Endothelial cell of umbilical vein (primary cell): ENCODE results near the gene SFTPD. TPM values are rescaled to one million over a fixed set of nuclear protein-coding genes. Genes with fewer than 3 reads are reported as not detected.

Experiments
- BruUV-seq: library from RNA; stranded (reverse); fragments of 400-500 nt; replicated peaks from 2 replicates; lab custom pipeline; 2021; lab: Mats Ljungman, UMichigan
- CTCF ChIA-PET: fragments of 300-600, 350-600 bp; sonication (Branson Sonifier 250); formaldehyde crosslinking; loops from one replicate; lab custom pipeline; 2021; ENCODE audit warnings: antibody characterized with exemption, inconsistent platforms; lab: Charles Lee
- POLR2A ChIA-PET: fragments of 300-600, 350-600 bp; sonication (Branson Sonifier 250); formaldehyde crosslinking; loops from one replicate; lab custom pipeline; 2021; ENCODE audit warnings: antibody characterized with exemption, inconsistent platforms; lab: Charles Lee
- DNase-seq: peaks from one replicate; pipeline ENCODE4 v3.0.0-alpha.2; 2011; ENCODE audit warnings: low read depth, low spot score
- FAIRE-seq: peaks from 2 replicates; lab custom pipeline; 2011; peaks lifted over from hg19 to GRCh38; lab: Jason Lieb, UNC
- H2AFZ ChIP-seq: 2 replicates; pipeline ENCODE4 v1.6.0; 2012; ENCODE audit warnings: low read depth, low read length, control low read depth, inconsistent platforms
- H3K27ac ChIP-seq: 2 replicates; pipeline ENCODE4 v1.5.1; 2011; ENCODE audit warnings: low read depth, mild to moderate bottlenecking, control low read depth, low read length, moderate library complexity; ENCODE audit not compliant: insufficient read depth
- H3K27me3 ChIP-seq, 2 experiments: 2 replicates each; pipeline versions ENCODE4 v1.6.0 to v1.6.1; 2011; ENCODE audit warnings: low read length in 2 of 2, mixed read lengths in 1 of 2; ENCODE audit not compliant: control insufficient read depth in 2 of 2, insufficient read depth in 2 of 2
- H3K36me3 ChIP-seq, 2 experiments: 2 replicates in 1 of 2; 3 replicates in 1 of 2; pipeline ENCODE4 v1.5.1; 2011; ENCODE audit warnings: low read length in 2 of 2, mild to moderate bottlenecking in 1 of 2, moderate library complexity in 1 of 2; ENCODE audit not compliant: control insufficient read depth in 2 of 2, insufficient read depth in 2 of 2; ENCODE audit errors: extremely low read depth in 1 of 2
- H3K4me1 ChIP-seq: 3 replicates; pipeline ENCODE4 v1.5.1; 2011; ENCODE audit warnings: mild to moderate bottlenecking, low read length; ENCODE audit not compliant: control insufficient read depth, insufficient read depth; ENCODE audit errors: extremely low read depth
- H3K4me2 ChIP-seq: 2 replicates; pipeline ENCODE4 v1.6.1; 2011; ENCODE audit warnings: low read length, control low read depth, mixed read lengths; ENCODE audit not compliant: insufficient read depth
- H3K4me3 ChIP-seq, 3 experiments: fragments of 200-600 bp in 1 of 3; sonication (generic), shearing (Covaris generic) in 1 of 3; replicated peaks in 1 of 3; 2 replicates each; pipeline ENCODE4 v1.5.1; 2011 to 2016; ENCODE audit warnings: control low read depth in 3 of 3, low read length in 3 of 3, mild to moderate bottlenecking in 2 of 3, inconsistent platforms in 1 of 3, low read depth in 1 of 3, moderate library complexity in 1 of 3; ENCODE audit not compliant: insufficient read depth in 1 of 3
- H3K79me2 ChIP-seq: 2 replicates; pipeline ENCODE4 v1.6.0; 2012; ENCODE audit warnings: low read length, inconsistent platforms; ENCODE audit not compliant: control insufficient read depth, insufficient read depth
- H3K9ac ChIP-seq: replicated peaks from 2 replicates; pipeline ENCODE3; 2011; ENCODE audit warnings: low read length, control low read depth; ENCODE audit not compliant: insufficient read depth; ENCODE audit errors: extremely low read depth
- H3K9me1 ChIP-seq: replicated peaks from 3 replicates; pipeline ENCODE4 v1.6.0; 2011; ENCODE audit warnings: mild to moderate bottlenecking, low read length; ENCODE audit not compliant: control insufficient read depth, insufficient read depth; ENCODE audit errors: extremely low read depth
- H3K9me3 ChIP-seq: replicated peaks from 2 replicates; pipeline ENCODE4 v1.5.1; 2012; ENCODE audit warnings: low read length, inconsistent platforms; ENCODE audit not compliant: control insufficient read depth, insufficient read depth
- H4K20me1 ChIP-seq: replicated peaks from 2 replicates; pipeline ENCODE3; 2011; ENCODE audit warnings: mild to moderate bottlenecking, low read length; ENCODE audit not compliant: control insufficient read depth, insufficient read depth; ENCODE audit errors: extremely low read depth
- CTCF ChIP-seq, 2 donors: IDR thresholded peaks; 1 replicate in 1 of 2; 2 replicates in 1 of 2; pipeline ENCODE4 v1.5.1; 2011; ENCODE audit warnings: low read length in 2 of 2, mild to moderate bottlenecking in 2 of 2, moderate library complexity in 2 of 2, control low read depth in 1 of 2, inconsistent platforms in 1 of 2, low read depth in 1 of 2; ENCODE audit not compliant: insufficient read depth in 1 of 2; ENCODE audit errors: extremely low read depth in 1 of 2
- EZH2 ChIP-seq: IDR thresholded peaks from 2 replicates; pipeline ENCODE4 v1.6.1; 2012; ENCODE audit warnings: borderline replicate concordance, low read depth, mild to moderate bottlenecking, moderate library complexity, low read length, inconsistent platforms; ENCODE audit not compliant: severe bottlenecking
- FOS ChIP-seq: IDR thresholded peaks from 2 replicates; pipeline ENCODE4 v1.6.1; 2011; ENCODE audit warnings: mild to moderate bottlenecking, low read length, moderate library complexity, borderline replicate concordance; ENCODE audit not compliant: insufficient read depth
- GATA2 ChIP-seq: IDR thresholded peaks from 2 replicates; pipeline ENCODE4 v1.7.0; 2011; ENCODE audit warnings: low read depth, mild to moderate bottlenecking, moderate library complexity, mixed read lengths, low read length; ENCODE audit not compliant: insufficient read length, insufficient read depth
- JUN ChIP-seq: IDR thresholded peaks from 2 replicates; pipeline ENCODE4 v1.6.1; 2011; ENCODE audit warnings: borderline replicate concordance, low read depth; ENCODE audit not compliant: insufficient read length, insufficient read depth
- MAX ChIP-seq: IDR thresholded peaks from 2 replicates; pipeline ENCODE4 v1.6.1; 2011; ENCODE audit not compliant: insufficient read depth, insufficient read length
- MYC ChIP-seq: IDR thresholded peaks from one replicate; pipeline ENCODE4 v1.6.1; 2011; ENCODE audit warnings: mild to moderate bottlenecking, low read depth, low read length
- POLR2A ChIP-seq: IDR thresholded peaks from 2 replicates; pipeline ENCODE4 v1.6.1; 2012; ENCODE audit warnings: low read depth, mild to moderate bottlenecking, control low read depth, low read length
- POLR2AphosphoS5 ChIP-seq: IDR thresholded peaks from 2 replicates; pipeline ENCODE4 v1.6.1; 2012; ENCODE audit warnings: low read depth, mild to moderate bottlenecking, control low read depth, low read length, moderate library complexity; ENCODE audit not compliant: insufficient read depth
- dilution Hi-C: fragments of 300-500 bp; cut with MboI; formaldehyde crosslinking; loops from one replicate; pipeline ENCODE4 v1.15.0; 2019; ENCODE audit warnings: low sequenced_read_pairs; ENCODE audit not compliant: extremely low pct_ligation_motif_present
- intact Hi-C: fragments of 100-400 bp; cut with micrococcal nuclease; formaldehyde crosslinking; loops from one replicate; pipeline ENCODE4 v1.10.0; 2022
- polyA plus RNA-seq, 4 experiments: library from polyadenylated mRNA; depleted of rRNA in 3 of 4; stranded (reverse) in 3 of 4; unstranded in 1 of 4; fragments of >200 nt; gene quantifications; 2 replicates each; pipeline versions ENCODE4 v1.2.1 to v1.2.3, GENCODE V29; 2011 to 2012; ENCODE audit warnings: missing spikeins in 1 of 4
- total RNA-seq: library from RNA; stranded (reverse); gene quantifications from 2 replicates; pipeline ENCODE4 v1.2.3, GENCODE V29; 2021

Gene SFTPD
- total and polyA plus RNA-seq, 2 donors (not counting 3 experiments of a cell fraction or from before 2014, with no cell fraction given) = not detected

GRCh38 chr10:79933961-79934360 is 14.9 kb downstream of the SFTPD start:
- H3K4me3 ChIP-seq = no peak overlapping the region
- dilution Hi-C loops (no loop called here), intact Hi-C loops (loop anchor here (2.0 to 5.0 kb wide), 3 partner anchors 29 to 113 kb away; no protein-coding TSS in a partner anchor)
- peaks cover 8 to 11% of the 10 kb centered on the region in 2 experiments for H3K27me3 ChIP-seq
- H3K27ac ChIP-seq = peak overlapping the region; percentile 58
- BruUV-seq = no TSS peak
- H3K9me1 ChIP-seq = no peaks in the 10 kb centered on the region
- peak; percentile 77 for FAIRE-seq
- no peaks in the 10 kb centered on the region for H3K79me2 ChIP-seq
- H3K36me3 ChIP-seq = no peaks in the 10 kb centered on the region
- POLR2A ChIA-PET = no interaction called here
- H3K9me3 ChIP-seq = no peaks in the 10 kb centered on the region
- no peak overlapping the region for H3K9ac ChIP-seq
- H3K4me1 ChIP-seq = peaks cover 28% of the 10 kb centered on the region
- peak overlapping the region; percentile 13 for H3K4me2 ChIP-seq
- CTCF ChIA-PET = no interaction called here
- no peaks in the 10 kb centered on the region for H4K20me1 ChIP-seq
- DNase-seq = peak; percentile 86
- H2AFZ ChIP-seq = no peak overlapping the region
- TF ChIP-seq POLR2AphosphoS5 = peak; percentile 69
- no peak for TF ChIP-seq POLR2A
- peak; percentile 87 for TF ChIP-seq GATA2
- TF ChIP-seq JUN = peak; percentile 93
- TF ChIP-seq MYC = no peak
- TF ChIP-seq MAX = peak; percentile 28
- peak; percentile 92 for TF ChIP-seq FOS

DNA sequence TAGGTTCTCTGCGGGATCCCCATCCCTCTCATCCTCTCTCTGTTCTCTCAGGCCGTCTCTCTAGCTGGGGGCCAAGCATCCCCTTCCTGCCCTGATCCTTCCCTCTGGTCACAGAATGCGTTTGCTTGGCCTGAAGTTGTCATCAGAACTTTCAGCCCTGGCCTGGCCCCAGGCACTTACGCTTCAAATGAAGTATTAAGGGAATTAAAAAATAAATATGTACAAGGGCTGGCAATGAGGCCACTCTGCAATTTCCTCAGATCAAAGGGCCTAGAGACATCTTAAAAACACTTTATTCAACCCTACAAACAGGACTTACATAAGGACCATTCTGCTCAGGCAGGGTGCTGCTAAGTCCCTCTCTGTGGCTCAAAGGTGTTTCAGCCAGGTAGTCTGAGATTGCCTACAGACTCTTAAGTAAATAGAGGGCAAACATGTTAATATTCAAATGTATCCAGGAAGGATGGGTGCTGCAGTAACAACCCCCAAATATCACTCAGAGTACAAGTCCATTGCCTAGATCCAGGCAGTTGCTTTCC is 16.0 kb downstream of the SFTPD start:
- H3K27ac ChIP-seq = peak overlapping the region; percentile 2
- no peak overlapping the region for H3K9ac ChIP-seq
- no peaks in the 10 kb centered on the region for H4K20me1 ChIP-seq
- no peaks in the 10 kb centered on the region for H3K9me3 ChIP-seq
- no peak overlapping the region for H3K4me3 ChIP-seq
- DNase-seq = no peak
- no peaks in the 10 kb centered on the region for H3K36me3 ChIP-seq
- FAIRE-seq = no peak
- peaks cover 8 to 11% of the 10 kb centered on the region in 2 experiments for H3K27me3 ChIP-seq
- no peak overlapping the region for H3K4me2 ChIP-seq
- ChIA-PET POLR2A (no interaction called here), CTCF (interaction anchor here (0.9 to 1.8 kb wide), 3 partner anchors 154 to 396 kb away, joined by 4 read pairs; no protein-coding TSS in a partner anchor)
- H3K4me1 ChIP-seq = peaks cover 28% of the 10 kb centered on the region
- H3K79me2 ChIP-seq = no peaks in the 10 kb centered on the region
- no TSS peak for BruUV-seq
- intact Hi-C loops (loop anchor here (2.0 to 5.0 kb wide), 3 partner anchors 28 to 114 kb away; no protein-coding TSS in a partner anchor), dilution Hi-C loops (no loop called here)
- TF ChIP-seq CTCF (IDR thresholded peaks at IDR 0.05; ENCODE audit: extremely low read depth in 1 of 2, insufficient read depth in 1 of 2, low read depth in 1 of 2, low read length in 2 of 2) (no peak), MAX (no peak), MYC (no peak), JUN (no peak), POLR2A (no peak), FOS (no peak), EZH2 (no peak), GATA2 (no peak), POLR2AphosphoS5 (no peak)
- H2AFZ ChIP-seq = no peak overlapping the region
- H3K9me1 ChIP-seq = no peaks in the 10 kb centered on the region
